Inflammatory macrophage (primary cell): Measurements from ENCODE around the gene RLN2.

Experiments used
- DNase-seq, 2 donors: peaks; one replicate each; pipeline ENCODE4 v3.0.0-alpha.2; 2020 to 2022

The RLN2 gene

DNA sequence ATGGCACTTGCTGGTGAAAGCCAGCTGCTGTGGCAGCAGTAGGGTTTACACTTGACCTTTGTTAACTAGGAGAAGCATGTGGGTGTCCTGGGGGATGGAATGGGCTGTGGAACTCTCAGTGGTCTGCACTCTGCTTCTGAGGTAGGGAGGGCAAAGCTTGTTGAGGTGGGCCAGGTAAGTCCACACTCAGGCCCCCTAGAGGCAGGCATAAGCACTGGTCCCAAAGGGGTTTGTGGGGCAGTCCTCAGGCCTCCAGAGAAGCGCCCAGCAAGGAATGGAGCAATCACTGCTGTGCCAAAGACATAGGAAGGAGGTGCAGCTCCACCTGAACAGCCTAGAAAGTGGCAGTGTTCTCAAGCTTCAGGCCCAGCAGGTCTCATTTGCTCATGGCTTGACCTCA, 38.6 kb downstream of the RLN2 start:
- no peak for DNase-seq

DNA sequence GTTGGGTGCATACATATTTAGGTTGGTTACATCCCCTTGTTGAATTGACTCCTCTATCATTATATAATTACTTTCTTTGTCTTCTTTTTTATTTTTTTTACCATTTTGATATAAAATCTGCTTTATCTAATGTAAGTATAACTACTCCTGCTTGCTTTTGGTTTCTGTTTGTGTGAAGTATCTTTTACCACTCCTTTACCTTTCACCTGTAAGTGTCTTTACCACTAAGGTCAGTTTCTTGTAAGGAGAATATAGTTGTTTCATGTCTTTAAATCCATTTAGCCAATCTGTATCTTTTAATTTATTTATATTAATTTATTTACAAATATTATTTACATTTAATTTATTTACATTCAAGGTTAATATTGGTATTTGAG, 40.3 kb downstream of the RLN2 start:
- no peak for DNase-seq

DNA sequence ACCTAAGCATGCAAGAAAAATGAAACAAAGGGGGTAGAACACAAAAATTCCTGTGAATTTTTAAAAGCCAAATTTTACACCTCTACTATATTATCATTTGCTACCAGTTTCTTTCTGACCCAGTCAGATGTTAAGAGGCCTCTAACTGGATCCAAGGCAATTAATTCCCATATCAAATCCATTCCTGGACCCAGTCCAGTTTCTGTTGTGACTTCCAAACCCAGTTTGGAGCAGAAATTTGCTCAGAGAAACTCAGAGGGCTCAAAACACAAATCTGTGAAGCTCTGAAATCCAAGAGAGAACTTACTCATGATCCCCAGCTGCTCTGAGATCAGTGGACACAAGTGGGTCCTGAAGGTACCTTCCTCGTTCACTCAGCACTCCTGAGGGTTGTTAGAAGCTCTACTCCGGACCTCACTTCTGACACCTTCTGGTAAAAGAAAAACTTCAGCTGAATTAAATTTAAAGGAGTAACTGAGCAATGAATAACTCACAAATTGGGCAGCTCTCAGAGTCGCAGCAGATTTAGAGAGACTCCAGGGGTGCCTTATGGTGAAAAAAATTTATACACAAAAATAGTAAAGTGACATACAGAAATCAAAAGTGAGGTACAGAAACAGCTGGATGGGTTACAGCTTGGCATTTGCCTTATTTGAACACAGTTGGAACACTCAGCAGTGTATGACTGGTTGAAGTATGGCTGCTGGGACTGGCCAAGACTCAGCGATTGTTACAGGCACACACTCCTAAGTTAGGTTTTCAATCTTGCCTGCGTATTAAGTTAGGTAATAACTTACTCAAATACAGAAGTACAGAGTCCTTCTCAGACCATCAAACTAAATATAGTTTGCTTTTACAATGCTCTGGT, 40.9 kb downstream of the RLN2 start:
- no peak for DNase-seq
